Measurements from ENCODE around the gene SOWAHA. TPM values are rescaled to one million over a fixed set of nuclear protein-coding genes. Genes with fewer than 3 reads are reported as not detected.

SOWAHA gene
- total and polyA plus RNA-seq, 2 donors (not counting 3 experiments of a cell fraction or from before 2014, with no cell fraction given): not detected

DNA sequence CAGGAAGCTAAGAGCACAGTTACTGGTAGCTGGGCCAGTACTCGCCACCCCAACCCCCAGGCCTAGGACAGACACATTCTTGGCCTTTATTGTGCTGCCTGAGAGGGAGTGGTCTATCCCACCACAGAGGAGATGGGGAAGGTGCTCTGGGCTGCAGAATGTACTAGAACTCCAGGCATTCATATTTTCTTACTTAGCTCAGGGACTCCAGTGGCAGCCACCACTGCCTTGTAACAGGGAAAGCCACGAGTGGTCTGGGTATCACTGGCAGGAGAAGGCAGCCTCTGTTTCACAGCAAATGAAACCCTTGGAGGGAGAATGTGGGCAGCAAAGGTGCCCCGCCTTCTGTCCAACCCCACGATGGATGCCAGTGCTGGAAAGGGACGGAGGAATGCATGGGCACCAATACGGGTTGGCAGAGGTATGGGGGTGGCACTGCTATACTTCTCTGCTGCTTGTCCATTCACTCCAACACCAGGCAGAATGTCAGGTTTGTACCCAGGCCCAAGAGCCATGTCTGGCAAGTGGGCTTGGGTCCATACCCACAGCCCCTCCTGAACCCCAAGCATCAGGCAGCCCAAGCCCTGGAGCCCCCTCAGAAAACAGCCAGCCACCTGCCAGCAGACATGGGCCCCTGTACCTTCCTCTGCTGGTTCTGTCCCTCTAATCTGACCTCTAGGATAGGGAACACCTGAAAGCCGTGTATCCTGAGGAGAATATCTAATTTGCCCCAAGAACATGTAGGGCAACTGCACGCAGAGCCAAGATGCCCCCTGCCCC is 40.6 kb upstream of the SOWAHA start:
- no peak overlapping the region for H3K4me3 ChIP-seq (replicated peaks in 1 of 3; ENCODE audit: insufficient read depth in 1 of 3, low read depth in 1 of 3, low read length in 3 of 3)
- no peak overlapping the region for H3K27ac ChIP-seq (ENCODE audit: insufficient read depth, low read depth, low read length)
- no peaks in the 10 kb centered on the region for H4K20me1 ChIP-seq (replicated peaks; ENCODE audit: control insufficient read depth, extremely low read depth, insufficient read depth, low read length)
- H3K9me3 ChIP-seq (replicated peaks; ENCODE audit: control insufficient read depth, insufficient read depth, low read length): no peaks in the 10 kb centered on the region
- no peak for DNase-seq (ENCODE audit: low read depth, low spot score)
- H3K4me2 ChIP-seq (ENCODE audit: insufficient read depth, low read length): no peak overlapping the region
- dilution Hi-C loops (cut with MboI; ENCODE audit: extremely low pct_ligation_motif_present, low sequenced_read_pairs) (no loop called here), intact Hi-C loops (cut with micrococcal nuclease) (no loop called here)
- peaks cover 66% of the 10 kb centered on the region for H3K79me2 ChIP-seq (ENCODE audit: control insufficient read depth, insufficient read depth, low read length)
- POLR2A ChIA-PET: no interaction called here
- H3K27me3 ChIP-seq (ENCODE audit: control insufficient read depth in 2 of 2, insufficient read depth in 2 of 2, low read length in 2 of 2): no peaks in the 10 kb centered on the region
- CTCF ChIA-PET: interaction anchor here (1.2 to 4.1 kb wide), 4 partner anchors 18 to 48 kb away, joined by 3 to 17 read pairs (median 10); partner anchors contain the start of gene KIF3A
- FAIRE-seq: no peak
- no peak overlapping the region for H2AFZ ChIP-seq (ENCODE audit: low read depth, low read length)
- H3K4me1 ChIP-seq (ENCODE audit: control insufficient read depth, extremely low read depth, insufficient read depth, low read length): peaks cover 31% of the 10 kb centered on the region
- no peak overlapping the region for H3K9ac ChIP-seq (replicated peaks; ENCODE audit: extremely low read depth, insufficient read depth, low read length)
- H3K9me1 ChIP-seq (replicated peaks; ENCODE audit: control insufficient read depth, extremely low read depth, insufficient read depth, low read length): no peaks in the 10 kb centered on the region
- TF ChIP-seq, protein P1, sequence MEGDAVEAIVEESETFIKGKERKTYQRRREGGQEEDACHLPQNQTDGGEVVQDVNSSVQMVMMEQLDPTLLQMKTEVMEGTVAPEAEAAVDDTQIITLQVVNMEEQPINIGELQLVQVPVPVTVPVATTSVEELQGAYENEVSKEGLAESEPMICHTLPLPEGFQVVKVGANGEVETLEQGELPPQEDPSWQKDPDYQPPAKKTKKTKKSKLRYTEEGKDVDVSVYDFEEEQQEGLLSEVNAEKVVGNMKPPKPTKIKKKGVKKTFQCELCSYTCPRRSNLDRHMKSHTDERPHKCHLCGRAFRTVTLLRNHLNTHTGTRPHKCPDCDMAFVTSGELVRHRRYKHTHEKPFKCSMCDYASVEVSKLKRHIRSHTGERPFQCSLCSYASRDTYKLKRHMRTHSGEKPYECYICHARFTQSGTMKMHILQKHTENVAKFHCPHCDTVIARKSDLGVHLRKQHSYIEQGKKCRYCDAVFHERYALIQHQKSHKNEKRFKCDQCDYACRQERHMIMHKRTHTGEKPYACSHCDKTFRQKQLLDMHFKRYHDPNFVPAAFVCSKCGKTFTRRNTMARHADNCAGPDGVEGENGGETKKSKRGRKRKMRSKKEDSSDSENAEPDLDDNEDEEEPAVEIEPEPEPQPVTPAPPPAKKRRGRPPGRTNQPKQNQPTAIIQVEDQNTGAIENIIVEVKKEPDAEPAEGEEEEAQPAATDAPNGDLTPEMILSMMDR (IDR thresholded peaks at IDR 0.05; ENCODE audit: extremely low read depth in 1 of 2, insufficient read depth in 1 of 2, low read depth in 1 of 2, low read length in 2 of 2): no peak
- TF ChIP-seq POLR2A (IDR thresholded peaks at IDR 0.05; ENCODE audit: low read depth, low read length): no peak
- no peak for TF ChIP-seq JUN (IDR thresholded peaks at IDR 0.05; ENCODE audit: borderline replicate concordance, insufficient read depth, insufficient read length, low read depth)
- no peak for TF ChIP-seq EZH2 (IDR thresholded peaks at IDR 0.05; ENCODE audit: borderline replicate concordance, low read depth, low read length, severe bottlenecking)
- BruUV-seq (replicated peaks): no TSS peak
- H3K36me3 ChIP-seq (ENCODE audit: control insufficient read depth in 2 of 2, extremely low read depth in 1 of 2, insufficient read depth in 2 of 2, low read length in 2 of 2): no peaks in the 10 kb centered on the region

DNA sequence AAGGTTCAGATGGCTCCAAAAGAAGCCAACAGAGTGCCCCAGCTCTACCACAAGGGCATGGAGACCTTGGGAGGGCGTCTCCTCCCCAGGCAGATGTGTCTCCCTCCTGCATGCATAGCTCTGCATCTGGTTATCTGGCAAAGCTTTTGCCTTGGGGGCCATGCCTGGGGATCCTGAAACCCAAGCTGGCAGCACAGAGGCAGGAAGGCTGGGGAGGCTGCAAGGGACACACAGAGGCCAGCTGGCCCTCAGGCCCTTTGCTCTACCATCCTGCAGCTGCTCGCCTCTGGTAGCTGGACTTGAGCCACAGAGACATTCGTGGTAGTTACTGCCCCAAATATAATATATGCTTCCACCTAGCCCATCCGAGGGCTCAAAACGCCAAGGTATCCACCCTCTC is 40.0 kb upstream of the SOWAHA start:
- no peaks in the 10 kb centered on the region for H3K27me3 ChIP-seq (ENCODE audit: control insufficient read depth in 2 of 2, insufficient read depth in 2 of 2, low read length in 2 of 2)
- H3K9ac ChIP-seq (replicated peaks; ENCODE audit: extremely low read depth, insufficient read depth, low read length): no peak overlapping the region
- no peak overlapping the region for H3K27ac ChIP-seq (ENCODE audit: insufficient read depth, low read depth, low read length)
- no peak overlapping the region for H3K4me3 ChIP-seq (replicated peaks in 1 of 3; ENCODE audit: insufficient read depth in 1 of 3, low read depth in 1 of 3, low read length in 3 of 3)
- H3K4me1 ChIP-seq (ENCODE audit: control insufficient read depth, extremely low read depth, insufficient read depth, low read length): peaks cover 32% of the 10 kb centered on the region
- no peak for FAIRE-seq
- ChIA-PET POLR2A (interaction anchor here (0.6 kb wide), 1 partner anchor 220 kb away, joined by 7 read pairs; no protein-coding TSS in a partner anchor), CTCF (interaction anchor here (0.6 to 4.1 kb wide), 6 partner anchors 9 to 246 kb away, joined by 3 to 17 read pairs (median 5); no protein-coding TSS in a partner anchor)
- no peaks in the 10 kb centered on the region for H3K9me3 ChIP-seq (replicated peaks; ENCODE audit: control insufficient read depth, insufficient read depth, low read length)
- dilution Hi-C loops (cut with MboI; ENCODE audit: extremely low pct_ligation_motif_present, low sequenced_read_pairs): no loop called here
- DNase-seq (ENCODE audit: low read depth, low spot score): no peak
- H3K36me3 ChIP-seq (ENCODE audit: control insufficient read depth in 2 of 2, extremely low read depth in 1 of 2, insufficient read depth in 2 of 2, low read length in 2 of 2): no peaks in the 10 kb centered on the region
- no TSS peak for BruUV-seq (replicated peaks)
- H2AFZ ChIP-seq (ENCODE audit: low read depth, low read length): no peak overlapping the region
- no peaks in the 10 kb centered on the region for H3K9me1 ChIP-seq (replicated peaks; ENCODE audit: control insufficient read depth, extremely low read depth, insufficient read depth, low read length)
- no peak for TF ChIP-seq POLR2A (IDR thresholded peaks at IDR 0.05; ENCODE audit: low read depth, low read length)
- no peak for TF ChIP-seq JUN (IDR thresholded peaks at IDR 0.05; ENCODE audit: borderline replicate concordance, insufficient read depth, insufficient read length, low read depth)
- TF ChIP-seq POLR2AphosphoS5 (IDR thresholded peaks at IDR 0.05; ENCODE audit: insufficient read depth, low read depth, low read length): no peak
- TF ChIP-seq EZH2 (IDR thresholded peaks at IDR 0.05; ENCODE audit: borderline replicate concordance, low read depth, low read length, severe bottlenecking): no peak
- no peak for TF ChIP-seq GATA2 (IDR thresholded peaks at IDR 0.05; ENCODE audit: insufficient read depth, insufficient read length, low read depth, low read length)
- no peak for TF ChIP-seq FOS (IDR thresholded peaks at IDR 0.05; ENCODE audit: borderline replicate concordance, insufficient read depth, low read length)
- TF ChIP-seq, protein P1 (IDR thresholded peaks at IDR 0.05; ENCODE audit: extremely low read depth in 1 of 2, insufficient read depth in 1 of 2, low read depth in 1 of 2, low read length in 2 of 2): no peak
- TF ChIP-seq, protein P2, sequence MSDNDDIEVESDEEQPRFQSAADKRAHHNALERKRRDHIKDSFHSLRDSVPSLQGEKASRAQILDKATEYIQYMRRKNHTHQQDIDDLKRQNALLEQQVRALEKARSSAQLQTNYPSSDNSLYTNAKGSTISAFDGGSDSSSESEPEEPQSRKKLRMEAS (IDR thresholded peaks at IDR 0.05; ENCODE audit: insufficient read depth, insufficient read length): no peak
- H4K20me1 ChIP-seq (replicated peaks; ENCODE audit: control insufficient read depth, extremely low read depth, insufficient read depth, low read length): no peaks in the 10 kb centered on the region
- intact Hi-C loops (cut with micrococcal nuclease): no loop called here
- H3K4me2 ChIP-seq (ENCODE audit: insufficient read depth, low read length): no peak overlapping the region
- H3K79me2 ChIP-seq (ENCODE audit: control insufficient read depth, insufficient read depth, low read length): peaks cover 63% of the 10 kb centered on the region

Measured in endothelial cell of umbilical vein (primary cell).